ENCODE results near the gene BCHE.

Gene BCHE

GRCh38 chr3:165748094-165748493, 89.1 kb downstream of the BCHE start:
- no peak for DNase-seq

GRCh38 chr3:165746874-165747273, 90.3 kb downstream of the BCHE start:
- DNase-seq: no peak

- no peak for DNase-seq
These were observed 93.2 kb downstream of the BCHE start for GRCh38 chr3:165744025-165744424.

- no peak for DNase-seq
These were observed 94.9 kb downstream of the BCHE start for GRCh38 chr3:165742351-165742750.

- no peak for DNase-seq
These were observed 107.5 kb downstream of the BCHE start for GRCh38 chr3:165729756-165730155.

- no peak for DNase-seq
These were observed 108.3 kb downstream of the BCHE start for GRCh38 chr3:165728924-165729323.

GRCh38 chr3:165725296-165725695, 111.9 kb downstream of the BCHE start:
- no peak for DNase-seq
